GM19324 (cell line): ENCODE results near the gene POU2AF3.

ENCODE experiments used
- ATAC-seq: cut with Tn5 transposase; IDR thresholded peaks from one replicate; pipeline ENCODE4 v1.9.1; 2021; ENCODE audit warnings: mild to moderate bottlenecking, moderate library complexity; ENCODE audit not compliant: unreplicated experiment, low FRiP score

Gene POU2AF3

GRCh38 chr11:111324277-111324720 is 26.0 kb downstream of the POU2AF3 start:
- no peak for ATAC-seq

- ATAC-seq, result no peak
Observed at GRCh38 chr11:111325259-111325658, 26.9 kb downstream of the POU2AF3 start.

- no peak for ATAC-seq
Observed at GRCh38 chr11:111326824-111327223, 28.5 kb downstream of the POU2AF3 start.

DNA sequence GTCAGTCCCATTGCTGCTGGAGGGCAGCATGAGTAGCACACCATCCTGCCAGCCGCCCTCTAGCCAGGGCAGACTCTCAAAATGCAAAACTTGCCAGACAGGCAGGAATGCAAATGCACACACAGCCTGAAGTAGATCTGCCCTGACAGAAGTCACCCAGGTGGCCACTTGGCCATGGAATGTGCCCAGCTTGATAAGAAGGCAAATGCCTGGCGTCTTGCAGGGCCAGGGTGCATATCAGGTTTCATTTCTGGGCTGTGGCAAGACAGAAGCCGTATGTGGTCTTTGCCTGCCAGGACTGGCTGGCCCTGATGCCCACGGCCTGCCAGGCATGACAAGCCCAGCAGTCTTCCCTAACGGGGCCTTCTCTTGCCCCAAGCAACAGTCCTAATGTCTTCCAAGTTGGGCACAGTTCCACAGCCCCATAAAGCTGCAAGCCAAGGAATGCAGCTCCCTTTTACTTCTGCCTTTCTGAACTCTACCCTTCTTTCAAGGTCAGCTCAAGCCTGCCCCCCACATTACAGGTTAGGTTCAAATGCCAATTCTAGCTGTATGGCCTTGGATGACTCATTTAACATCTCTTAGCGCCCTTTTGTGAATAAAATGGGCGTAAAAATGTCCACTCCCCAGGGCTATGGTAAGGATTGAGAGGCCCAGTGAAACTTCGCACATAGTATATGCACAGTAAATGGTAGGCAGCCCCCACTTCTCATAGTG is 29.7 kb downstream of the POU2AF3 start:
- no peak for ATAC-seq

GRCh38 chr11:111329306-111330204 is 31.2 kb downstream of the POU2AF3 start:
- no peak for ATAC-seq

- ATAC-seq, result no peak
Observed at GRCh38 chr11:111330234-111330893, 32.0 kb downstream of the POU2AF3 start.

- ATAC-seq, result no peak
Observed at GRCh38 chr11:111331711-111332479, 33.5 kb downstream of the POU2AF3 start.

DNA sequence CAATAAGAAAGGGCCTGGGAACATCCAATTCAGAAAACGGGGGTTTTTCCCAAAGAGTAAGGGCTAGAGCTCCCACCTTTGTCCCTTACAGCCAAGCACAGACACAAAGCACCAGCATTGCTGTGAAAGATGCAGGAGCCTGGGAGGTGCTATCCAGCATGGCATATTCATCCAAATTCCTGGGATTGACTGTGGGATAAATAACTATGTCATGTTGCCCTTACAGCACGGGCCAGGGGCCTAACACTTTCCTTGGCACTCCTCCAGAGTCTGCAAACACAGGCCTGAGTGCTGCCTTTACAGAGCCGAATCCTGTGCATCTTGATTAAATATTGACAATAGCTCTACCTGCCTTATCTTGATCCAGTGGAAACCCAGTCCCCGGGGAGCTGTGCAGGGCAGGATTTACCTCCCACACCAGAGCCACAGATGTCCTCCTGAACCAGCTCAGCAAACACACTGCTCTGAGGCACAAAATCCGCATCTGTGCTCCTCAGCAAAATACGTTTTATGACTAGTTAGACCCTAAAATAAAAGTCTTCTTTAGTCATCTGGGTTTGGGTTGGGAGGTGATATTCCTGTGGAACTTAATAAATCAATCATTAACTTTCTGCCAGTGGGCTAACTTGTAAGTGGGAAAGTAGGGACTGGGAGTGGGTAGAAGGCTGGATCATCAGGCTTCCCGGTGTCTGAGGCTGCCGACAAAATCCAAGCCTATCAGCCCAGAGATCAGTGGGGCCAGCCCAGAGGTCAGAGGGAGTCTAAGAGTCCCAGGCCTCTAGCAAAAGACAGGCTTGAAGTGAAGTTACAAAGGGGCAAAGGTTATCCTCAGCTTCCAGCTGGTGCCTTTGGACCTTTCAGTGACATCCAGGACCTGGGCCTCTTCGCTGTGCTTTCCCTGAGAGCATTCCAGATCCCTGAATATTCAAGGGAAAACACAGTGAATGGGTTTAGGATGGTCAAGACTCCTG is 36.5 kb downstream of the POU2AF3 start:
- no peak for ATAC-seq

- no peak for ATAC-seq
Observed at GRCh38 chr11:111335549-111335948, 37.2 kb downstream of the POU2AF3 start.

- ATAC-seq, result no peak
Observed at GRCh38 chr11:111336062-111336461, 37.7 kb downstream of the POU2AF3 start.

DNA sequence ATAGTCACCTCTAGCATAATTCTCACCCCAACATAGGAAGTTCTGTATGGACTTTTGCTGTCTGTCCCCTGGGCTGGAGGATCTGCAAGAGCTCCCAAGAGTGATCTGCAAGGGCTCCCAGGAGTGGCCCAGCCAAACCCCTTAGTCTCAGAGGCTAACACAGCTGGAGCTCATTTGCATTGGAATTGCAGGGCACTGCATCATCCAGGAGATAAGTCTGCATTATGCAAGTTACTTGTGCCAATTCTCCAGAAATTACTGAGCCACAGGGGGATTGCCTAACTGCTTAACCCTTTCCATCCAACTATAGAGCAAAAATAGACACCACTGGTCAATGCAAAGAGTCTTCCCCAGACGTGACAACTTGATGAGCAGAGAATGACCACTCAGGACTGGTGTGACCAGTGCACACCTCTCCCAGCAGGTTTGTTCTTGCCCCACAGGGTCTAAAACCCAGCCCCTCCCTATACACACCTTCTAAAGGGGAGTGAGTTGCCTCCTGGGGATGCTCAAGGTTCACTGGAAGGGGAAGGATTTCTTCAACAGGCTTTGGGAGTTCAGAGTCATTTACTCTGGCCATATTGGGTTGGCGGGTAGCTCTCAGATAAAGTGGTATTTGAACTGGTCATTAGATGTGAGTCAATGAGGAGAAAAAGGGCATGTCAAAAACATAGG is 38.4 kb downstream of the POU2AF3 start:
- ATAC-seq, result no peak

GRCh38 chr11:111339758-111340388 is 41.5 kb downstream of the POU2AF3 start:
- ATAC-seq, result no peak

- ATAC-seq, result no peak
Observed at GRCh38 chr11:111342329-111342728, 44.0 kb downstream of the POU2AF3 start.

DNA sequence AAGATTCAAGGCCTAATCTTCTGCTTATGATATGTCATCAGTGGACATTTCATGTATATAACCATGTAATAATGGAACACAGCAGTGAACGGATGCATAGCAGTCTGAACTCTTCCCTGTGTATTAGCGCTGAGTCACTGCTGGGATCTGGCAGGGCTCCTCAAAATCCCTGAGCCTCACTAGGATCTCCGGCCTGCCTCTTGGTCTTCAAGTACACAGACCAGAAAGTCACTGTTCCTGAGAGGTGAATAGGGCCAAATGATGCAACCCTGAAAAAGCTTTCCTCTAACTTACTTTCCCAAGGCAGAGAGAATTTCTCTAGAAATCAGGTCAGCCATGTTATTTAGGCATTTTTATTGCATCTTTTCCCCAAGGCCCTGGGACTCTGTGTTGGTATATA is 45.7 kb downstream of the POU2AF3 start:
- ATAC-seq, result no peak

GRCh38 chr11:111347002-111347722 is 48.8 kb downstream of the POU2AF3 start:
- no peak for ATAC-seq

DNA sequence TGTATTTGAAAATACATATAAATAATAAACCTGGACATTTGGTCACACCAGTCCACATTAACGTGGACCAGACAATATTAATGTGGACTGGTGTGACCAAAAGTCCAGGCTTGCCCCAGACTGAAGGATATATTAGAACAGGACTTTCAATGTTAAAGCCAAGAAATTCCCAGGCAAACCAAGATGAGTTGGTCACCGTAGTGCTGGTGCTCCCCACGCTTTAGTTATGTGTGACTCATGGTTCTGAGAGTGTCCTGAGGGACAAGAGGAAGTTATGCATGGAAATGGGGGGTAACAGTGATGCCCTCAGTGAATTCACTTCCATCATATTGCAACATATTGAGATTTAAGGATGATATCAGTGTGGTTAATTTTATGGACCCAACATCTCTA is 49.4 kb downstream of the POU2AF3 start:
- no peak for ATAC-seq

DNA sequence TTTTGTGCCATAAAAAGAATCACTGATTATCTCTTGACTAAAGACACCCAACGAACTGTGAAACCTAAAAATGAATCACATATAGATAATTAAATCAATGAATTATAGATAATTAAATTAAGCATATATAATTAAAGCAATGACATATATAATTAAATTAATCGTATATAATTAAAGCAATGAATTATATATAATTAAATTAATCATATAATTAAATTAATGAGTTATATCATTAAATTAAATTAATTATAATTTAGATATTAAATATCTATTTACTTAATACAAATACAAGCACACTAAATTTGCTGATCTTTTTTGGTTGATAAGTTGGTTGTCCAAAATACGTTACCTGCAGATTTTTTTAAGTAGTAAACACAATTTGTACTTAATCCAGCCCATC is 49.8 kb downstream of the POU2AF3 start:
- ATAC-seq, result no peak
